ENCODE measurements around the gene RFPL1. TPM values are rescaled to one million over a fixed set of nuclear protein-coding genes. Genes with fewer than 3 reads are reported as not detected.

The RFPL1 gene
- total RNA-seq, 1 donor from 2014 or later: not detected

- intact Hi-C loops (cut with DNase I): no loop called here
- Histone ChIP-seq H3K4me1 (no peaks in the 10 kb centered on the region), H3K4me3 (no peak overlapping the region)
These were observed 4.6 kb downstream of the RFPL1 start for GRCh38 chr22:29442976-29443375.

GRCh38 chr22:29443452-29443851 lies 5.1 kb downstream of the RFPL1 start:
- DNase-seq (ENCODE audit: extremely low spot score in 2 of 2): no peak
- Histone ChIP-seq H3K4me1 (no peaks in the 10 kb centered on the region), H3K9me3 (no peaks in the 10 kb centered on the region), H3K36me3 (no peaks in the 10 kb centered on the region), H3K27me3 (no peaks in the 10 kb centered on the region), H3K4me3 (no peak overlapping the region), H3K27ac (no peak overlapping the region)
- intact Hi-C loops (cut with DNase I): no loop called here
- TF ChIP-seq POLR2A (IDR thresholded peaks at IDR 0.05) (no peak), POLR2AphosphoS5 (IDR thresholded peaks at IDR 0.05; ENCODE audit: insufficient read depth in 1 of 2, low read depth in 1 of 2) (no peak), CTCF (IDR thresholded peaks at IDR 0.05) (no peak)

More at GRCh38 chr22:29442976-29443375, 4.6 kb downstream of the RFPL1 start:
- no peaks in the 10 kb centered on the region for H3K9me3 ChIP-seq
- TF ChIP-seq POLR2AphosphoS5 (IDR thresholded peaks at IDR 0.05; ENCODE audit: insufficient read depth in 1 of 2, low read depth in 1 of 2) (no peak), CTCF (IDR thresholded peaks at IDR 0.05) (no peak), POLR2A (IDR thresholded peaks at IDR 0.05) (no peak)
- no peak overlapping the region for H3K27ac ChIP-seq
- no peaks in the 10 kb centered on the region for H3K27me3 ChIP-seq
- DNase-seq (ENCODE audit: extremely low spot score in 2 of 2): no peak
- no peaks in the 10 kb centered on the region for H3K36me3 ChIP-seq

DNA sequence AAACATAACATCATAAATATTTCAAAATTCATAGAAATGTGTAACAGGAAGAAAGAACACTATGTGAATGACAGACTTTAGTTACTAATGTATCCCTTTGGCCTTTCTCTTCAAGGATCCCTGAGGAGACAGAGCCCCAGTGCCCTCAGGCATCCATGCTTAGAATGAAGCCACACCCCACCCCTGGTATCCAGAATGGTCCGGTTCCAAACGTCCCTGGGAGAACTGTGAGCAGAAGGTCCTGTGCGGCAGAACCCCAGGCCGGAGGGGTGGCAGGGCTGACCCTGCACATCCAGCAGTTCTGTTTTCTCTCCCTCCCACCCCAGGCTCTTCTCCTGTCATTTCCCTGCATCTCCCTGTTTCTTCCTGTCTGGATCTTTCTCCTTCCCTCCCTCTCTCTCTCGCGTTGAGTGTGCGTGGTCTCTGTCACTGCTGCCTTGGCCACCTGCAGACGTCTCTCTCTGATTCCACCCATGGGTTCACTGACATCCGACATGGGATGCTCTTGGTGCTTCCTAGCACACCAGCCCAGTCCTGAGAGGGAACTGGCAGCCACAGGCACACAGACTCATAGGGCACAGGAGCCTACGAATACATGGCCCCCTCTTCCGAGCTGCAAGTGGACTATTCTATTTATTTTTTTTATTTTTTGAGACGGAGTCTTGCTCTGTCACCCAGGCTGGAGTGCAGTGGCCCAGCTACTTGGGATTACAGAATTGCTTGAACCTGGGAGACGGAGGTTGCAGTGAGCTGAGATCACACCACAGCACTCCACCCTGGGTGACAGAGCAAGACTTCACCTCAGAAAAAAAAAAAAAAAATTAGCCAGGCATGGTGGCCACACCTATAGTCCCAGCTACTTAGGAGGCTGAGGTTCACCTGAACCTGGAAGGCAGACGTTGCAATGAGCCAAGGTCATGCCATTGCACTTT lies 5.7 kb downstream of the RFPL1 start:
- TF ChIP-seq POLR2AphosphoS5 (IDR thresholded peaks at IDR 0.05; ENCODE audit: insufficient read depth in 1 of 2, low read depth in 1 of 2) (no peak), POLR2A (IDR thresholded peaks at IDR 0.05) (no peak), CTCF (IDR thresholded peaks at IDR 0.05) (no peak)
- intact Hi-C loops (cut with DNase I): no loop called here
- Histone ChIP-seq H3K9me3 (no peaks in the 10 kb centered on the region), H3K4me3 (no peak overlapping the region), H3K27ac (no peak overlapping the region), H3K36me3 (no peaks in the 10 kb centered on the region), H3K4me1 (no peaks in the 10 kb centered on the region), H3K27me3 (no peaks in the 10 kb centered on the region)
- DNase-seq (ENCODE audit: extremely low spot score in 2 of 2): no peak

- DNase-seq (ENCODE audit: extremely low spot score in 2 of 2): no peak
- no peaks in the 10 kb centered on the region for H3K9me3 ChIP-seq
- intact Hi-C loops (cut with DNase I): no loop called here
- no peak overlapping the region for H3K27ac ChIP-seq
- no peaks in the 10 kb centered on the region for H3K27me3 ChIP-seq
- no peak overlapping the region for H3K4me3 ChIP-seq
- no peak for TF ChIP-seq POLR2A (IDR thresholded peaks at IDR 0.05)
- no peak for TF ChIP-seq CTCF (IDR thresholded peaks at IDR 0.05)
- no peak for TF ChIP-seq POLR2AphosphoS5 (IDR thresholded peaks at IDR 0.05; ENCODE audit: insufficient read depth in 1 of 2, low read depth in 1 of 2)
- H3K36me3 ChIP-seq: no peaks in the 10 kb centered on the region
- no peaks in the 10 kb centered on the region for H3K4me1 ChIP-seq
These were observed 7.1 kb downstream of the RFPL1 start for GRCh38 chr22:29445508-29445907.

DNA sequence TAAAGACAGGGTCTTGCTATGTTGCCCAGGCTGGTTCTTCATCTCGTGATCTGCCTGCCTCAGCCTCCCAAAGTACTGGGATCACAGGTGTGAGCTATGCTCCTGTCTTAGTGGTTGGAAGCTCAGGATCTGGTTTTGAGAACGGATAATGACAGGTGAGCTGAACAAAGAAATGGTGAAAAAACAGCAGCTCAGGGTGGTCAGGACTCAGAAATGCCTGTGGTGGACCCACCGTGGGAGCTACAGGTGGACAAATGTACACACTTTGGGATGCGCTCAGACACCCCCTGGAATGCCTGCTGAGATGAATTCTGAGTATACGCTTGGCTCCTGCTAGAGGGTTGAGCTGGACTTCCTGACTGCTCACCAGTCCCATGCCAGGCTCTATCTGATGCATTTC lies 9.5 kb downstream of the RFPL1 start:
- no peak overlapping the region for H3K27ac ChIP-seq
- H3K4me1 ChIP-seq: no peaks in the 10 kb centered on the region
- no peak overlapping the region for H3K4me3 ChIP-seq
- no peaks in the 10 kb centered on the region for H3K27me3 ChIP-seq
- H3K9me3 ChIP-seq: no peaks in the 10 kb centered on the region
- intact Hi-C loops (cut with DNase I): no loop called here
- DNase-seq (ENCODE audit: extremely low spot score in 2 of 2): no peak
- H3K36me3 ChIP-seq: no peaks in the 10 kb centered on the region
- TF ChIP-seq POLR2AphosphoS5 (IDR thresholded peaks at IDR 0.05; ENCODE audit: insufficient read depth in 1 of 2, low read depth in 1 of 2) (no peak), CTCF (IDR thresholded peaks at IDR 0.05) (no peak), POLR2A (IDR thresholded peaks at IDR 0.05) (no peak)

All from vagina (tissue), 2 donors.